ENCODE data around the gene GFRA1.

The GFRA1 gene

DNA sequence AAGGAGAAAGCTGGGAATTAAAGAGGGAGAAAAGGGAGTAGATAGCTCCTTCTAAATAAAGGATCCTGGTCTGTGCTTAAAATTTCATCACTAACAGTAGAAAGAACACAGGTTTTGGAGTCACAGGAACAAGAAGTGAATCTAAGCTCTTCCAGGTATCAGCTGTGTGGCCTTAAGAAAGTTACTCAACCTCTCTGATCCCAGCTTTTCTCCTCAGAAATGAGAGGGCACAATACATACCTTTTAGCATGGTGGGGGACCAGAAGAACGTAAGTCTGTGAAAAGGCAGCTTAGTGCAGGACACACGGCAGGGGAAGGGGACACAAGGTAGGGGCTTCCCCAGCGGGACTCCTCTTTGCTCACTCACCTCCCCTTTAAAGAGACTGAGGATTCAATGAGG is 13.4 kb downstream of the GFRA1 start:
- H3K27me3 ChIP-seq (ENCODE audit: insufficient read depth, poor library complexity, severe bottlenecking) = peaks cover 3% of the 10 kb centered on the region
- TF ChIP-seq, protein P1, sequence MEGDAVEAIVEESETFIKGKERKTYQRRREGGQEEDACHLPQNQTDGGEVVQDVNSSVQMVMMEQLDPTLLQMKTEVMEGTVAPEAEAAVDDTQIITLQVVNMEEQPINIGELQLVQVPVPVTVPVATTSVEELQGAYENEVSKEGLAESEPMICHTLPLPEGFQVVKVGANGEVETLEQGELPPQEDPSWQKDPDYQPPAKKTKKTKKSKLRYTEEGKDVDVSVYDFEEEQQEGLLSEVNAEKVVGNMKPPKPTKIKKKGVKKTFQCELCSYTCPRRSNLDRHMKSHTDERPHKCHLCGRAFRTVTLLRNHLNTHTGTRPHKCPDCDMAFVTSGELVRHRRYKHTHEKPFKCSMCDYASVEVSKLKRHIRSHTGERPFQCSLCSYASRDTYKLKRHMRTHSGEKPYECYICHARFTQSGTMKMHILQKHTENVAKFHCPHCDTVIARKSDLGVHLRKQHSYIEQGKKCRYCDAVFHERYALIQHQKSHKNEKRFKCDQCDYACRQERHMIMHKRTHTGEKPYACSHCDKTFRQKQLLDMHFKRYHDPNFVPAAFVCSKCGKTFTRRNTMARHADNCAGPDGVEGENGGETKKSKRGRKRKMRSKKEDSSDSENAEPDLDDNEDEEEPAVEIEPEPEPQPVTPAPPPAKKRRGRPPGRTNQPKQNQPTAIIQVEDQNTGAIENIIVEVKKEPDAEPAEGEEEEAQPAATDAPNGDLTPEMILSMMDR (IDR thresholded peaks at IDR 0.05; ENCODE audit: poor library complexity, severe bottlenecking) = no peak
- DNase-seq (ENCODE audit: low spot score) = no peak
- no peaks in the 10 kb centered on the region for H3K4me1 ChIP-seq (ENCODE audit: insufficient read depth, poor library complexity, severe bottlenecking)
- H3K36me3 ChIP-seq (ENCODE audit: low read depth) = no peaks in the 10 kb centered on the region
- ATAC-seq (ENCODE audit: low read depth) = no peak
- H3K27ac ChIP-seq (ENCODE audit: poor library complexity, severe bottlenecking) = no peak overlapping the region
- no peak overlapping the region for H3K4me3 ChIP-seq (ENCODE audit: severe bottlenecking)
- H3K9me3 ChIP-seq (ENCODE audit: severe bottlenecking) = no peaks in the 10 kb centered on the region

DNA sequence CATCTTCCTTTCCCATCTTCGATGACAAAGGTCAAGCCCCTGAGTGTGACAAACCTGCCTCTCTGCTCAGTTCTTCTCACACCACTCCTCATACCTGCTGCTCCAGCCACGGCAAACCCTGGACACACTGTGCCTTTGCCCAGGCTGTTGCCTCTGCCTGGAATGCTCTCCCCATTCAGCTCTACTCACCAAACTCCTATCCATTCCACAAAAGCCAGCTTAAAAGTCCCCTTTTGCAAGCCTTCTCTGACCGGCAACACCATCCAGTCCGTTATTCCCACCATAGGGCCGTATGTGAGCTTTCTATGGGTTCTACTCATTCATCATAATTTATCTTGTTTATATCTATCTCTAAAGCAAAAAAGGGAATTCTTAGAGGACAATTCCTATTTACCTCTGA is 15.2 kb downstream of the GFRA1 start:
- no peaks in the 10 kb centered on the region for H3K36me3 ChIP-seq (ENCODE audit: low read depth)
- DNase-seq (ENCODE audit: low spot score) (no peak), ATAC-seq (ENCODE audit: low read depth) (no peak)
- H3K4me3 ChIP-seq (ENCODE audit: severe bottlenecking) = no peak overlapping the region
- H3K27ac ChIP-seq (ENCODE audit: poor library complexity, severe bottlenecking) = no peak overlapping the region
- H3K4me1 ChIP-seq (ENCODE audit: insufficient read depth, poor library complexity, severe bottlenecking) = no peaks in the 10 kb centered on the region
- TF ChIP-seq, protein P1 (IDR thresholded peaks at IDR 0.05; ENCODE audit: poor library complexity, severe bottlenecking) = no peak
- H3K27me3 ChIP-seq (ENCODE audit: insufficient read depth, poor library complexity, severe bottlenecking) = peaks cover 3% of the 10 kb centered on the region
- H3K9me3 ChIP-seq (ENCODE audit: severe bottlenecking) = no peaks in the 10 kb centered on the region

DNA sequence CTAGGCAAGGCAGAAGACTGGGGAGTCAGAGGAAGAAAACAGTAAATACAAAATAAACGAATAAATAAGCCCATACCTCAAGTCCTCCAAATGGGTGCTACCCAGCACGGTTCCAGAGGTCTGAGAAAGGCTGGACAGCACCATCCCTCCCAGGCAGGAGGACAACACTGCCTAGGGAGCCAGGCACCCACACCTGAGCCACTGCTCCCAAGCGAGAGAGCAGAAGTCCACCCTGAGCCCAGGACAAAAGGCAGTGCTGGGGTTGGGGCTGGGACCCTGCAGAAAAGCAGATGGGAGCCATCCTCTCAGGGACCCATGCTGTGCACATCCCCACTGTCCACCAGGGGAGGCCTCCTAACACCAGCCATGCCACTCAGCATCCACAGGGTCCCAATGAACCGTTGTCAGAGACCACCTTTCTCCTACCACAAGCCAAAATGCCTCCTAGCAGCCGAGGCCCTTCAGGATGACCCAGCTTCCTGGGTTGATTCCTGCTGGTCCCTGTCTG is 16.2 kb downstream of the GFRA1 start:
- Histone ChIP-seq H3K9me3 (ENCODE audit: severe bottlenecking) (no peaks in the 10 kb centered on the region), H3K4me1 (ENCODE audit: insufficient read depth, poor library complexity, severe bottlenecking) (no peaks in the 10 kb centered on the region), H3K36me3 (ENCODE audit: low read depth) (no peaks in the 10 kb centered on the region), H3K4me3 (ENCODE audit: severe bottlenecking) (no peak overlapping the region), H3K27me3 (ENCODE audit: insufficient read depth, poor library complexity, severe bottlenecking) (peaks cover 3% of the 10 kb centered on the region), H3K27ac (ENCODE audit: poor library complexity, severe bottlenecking) (no peak overlapping the region)
- TF ChIP-seq, protein P1 (IDR thresholded peaks at IDR 0.05; ENCODE audit: poor library complexity, severe bottlenecking) = no peak
- DNase-seq (ENCODE audit: low spot score) = no peak
- ATAC-seq (ENCODE audit: low read depth) = no peak

DNA sequence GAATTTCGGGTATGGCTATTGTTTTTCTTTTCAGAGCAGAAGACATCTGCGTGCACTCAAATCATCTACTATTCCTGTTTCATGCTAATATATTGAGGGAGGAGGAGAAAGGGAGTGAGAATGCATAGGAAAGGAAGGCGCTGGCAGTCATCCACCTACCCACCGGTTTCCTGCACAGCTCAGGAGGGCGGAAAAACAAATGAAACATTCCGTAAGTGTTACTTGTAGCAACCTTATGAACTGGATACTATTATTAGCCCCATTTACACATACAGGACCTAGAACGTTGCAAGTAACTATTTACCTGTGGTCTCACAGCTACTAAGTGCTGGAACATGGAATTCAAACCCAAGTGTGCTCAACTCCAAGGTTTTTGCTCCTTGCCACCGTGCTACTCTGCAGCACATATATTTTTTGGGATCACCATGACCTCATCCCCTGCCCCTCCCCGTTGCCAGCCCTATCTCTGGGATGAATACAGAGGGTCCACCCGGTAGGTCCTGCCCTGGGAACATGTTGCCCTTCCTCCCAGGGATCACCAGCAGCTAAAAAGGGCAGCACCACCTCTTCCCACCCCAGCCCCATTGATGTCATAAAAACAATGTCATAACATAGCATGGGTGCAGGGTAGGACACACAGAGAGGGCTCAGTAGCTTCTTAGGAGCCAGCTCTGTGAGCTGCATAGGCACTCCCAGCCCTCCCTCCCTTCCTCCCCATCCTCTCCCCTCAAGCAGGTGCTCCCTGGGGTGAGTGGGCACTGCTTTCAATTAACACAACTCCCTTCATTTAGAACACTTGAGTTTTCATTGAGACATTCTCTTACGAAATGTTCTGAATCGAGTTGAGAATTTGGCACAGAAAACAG is 16.9 kb downstream of the GFRA1 start:
- Histone ChIP-seq H3K4me3 (ENCODE audit: severe bottlenecking) (no peak overlapping the region), H3K27ac (ENCODE audit: poor library complexity, severe bottlenecking) (no peak overlapping the region), H3K9me3 (ENCODE audit: severe bottlenecking) (no peaks in the 10 kb centered on the region), H3K36me3 (ENCODE audit: low read depth) (no peaks in the 10 kb centered on the region), H3K27me3 (ENCODE audit: insufficient read depth, poor library complexity, severe bottlenecking) (peaks cover 3% of the 10 kb centered on the region), H3K4me1 (ENCODE audit: insufficient read depth, poor library complexity, severe bottlenecking) (no peaks in the 10 kb centered on the region)
- DNase-seq (ENCODE audit: low spot score) (no peak), ATAC-seq (ENCODE audit: low read depth) (no peak)
- TF ChIP-seq, protein P1 (IDR thresholded peaks at IDR 0.05; ENCODE audit: poor library complexity, severe bottlenecking) = no peak
